Suprapubic skin (tissue), 4 donors: Measurements from ENCODE around the gene DPH7. TPM values are rescaled to one million over a fixed set of nuclear protein-coding genes. Genes with fewer than 3 reads are reported as not detected.

Experiments used
- DNase-seq, 2 donors: peaks; one replicate each; pipeline ENCODE4 v3.0.0-alpha.2; 2019; ENCODE audit warnings: low spot score in 2 of 2
- H3K27ac ChIP-seq: fragments of 200-600 bp; sonication (generic); one replicate; pipeline ENCODE4 v1.5.1; 2019
- H3K27me3 ChIP-seq: fragments of 200-600 bp; sonication (generic); one replicate; pipeline ENCODE4 v1.5.1; 2019
- H3K36me3 ChIP-seq: fragments of 200-600 bp; sonication (generic); one replicate; pipeline ENCODE4 v1.5.1; 2019
- H3K4me1 ChIP-seq: fragments of 200-600 bp; sonication (generic); one replicate; pipeline ENCODE4 v1.5.1; 2019
- H3K4me3 ChIP-seq: fragments of 200-600 bp; sonication (generic); one replicate; pipeline ENCODE4 v1.5.1; 2019; ENCODE audit warnings: mild to moderate bottlenecking
- H3K9me3 ChIP-seq: fragments of 200-600 bp; sonication (generic); one replicate; pipeline ENCODE4 v1.5.1; 2019
- CTCF ChIP-seq, 2 donors: fragments of 200-600 bp in 1 of 2; fragments of 450-650 bp in 1 of 2; sonication (generic) in 1 of 2; IDR thresholded peaks; one replicate each; pipeline ENCODE4 v1.5.1; 2016 to 2019; ENCODE audit warnings: antibody characterized with exemption in 2 of 2, mild to moderate bottlenecking in 1 of 2, moderate library complexity in 1 of 2
- EP300 ChIP-seq: sonication (generic); formaldehyde crosslinking; IDR thresholded peaks from one replicate; pipeline ENCODE4 v1.6.1; 2017; ENCODE audit warnings: antibody characterized with exemption
- POLR2A ChIP-seq, 2 donors: fragments of 450-650 bp; IDR thresholded peaks; one replicate each; pipeline ENCODE4 v1.6.1; 2017; ENCODE audit warnings: antibody characterized with exemption in 2 of 2, mild to moderate bottlenecking in 2 of 2, moderate library complexity in 2 of 2
- POLR2AphosphoS5 ChIP-seq, 3 donors: sonication (generic); formaldehyde crosslinking; IDR thresholded peaks; one replicate each; pipeline ENCODE4 v1.6.1; 2017; ENCODE audit warnings: antibody characterized with exemption in 3 of 3
- WGBS: methylation state at CpG from one replicate; pipeline ENCODE4 v1.1.5; 2018; 5-methylcytosine and 5-hydroxymethylcytosine counted together
- total RNA-seq, 4 donors: library from RNA; depleted of rRNA; stranded (reverse); fragments of >200 nt; gene quantifications; one replicate each; pipeline ENCODE4 v1.1.0, GENCODE V29; 2016

The DPH7 gene
- total RNA-seq, 4 donors from 2014 or later = 26.8 to 64.8 (median 34.1) TPM

DNA sequence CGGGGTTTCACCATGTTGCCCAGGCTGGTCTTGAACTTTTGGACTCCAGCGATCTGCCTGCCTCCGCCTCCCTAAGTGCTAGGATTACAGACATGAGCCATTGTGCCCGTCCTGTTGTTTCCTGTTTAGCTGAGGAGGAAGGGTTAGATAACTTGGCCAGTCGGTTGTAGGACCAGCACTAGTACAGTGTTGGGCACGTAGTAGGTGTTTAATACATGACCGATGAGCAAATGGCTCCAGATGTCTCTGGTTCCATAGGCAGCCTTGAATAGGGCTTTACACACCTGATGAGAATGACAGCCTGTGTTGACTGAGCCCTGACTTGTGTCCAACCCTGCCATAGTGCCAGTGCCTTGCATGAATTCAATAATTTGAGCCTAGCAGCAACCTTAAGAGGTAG lies 41.9 kb upstream of the DPH7 start:
- Histone ChIP-seq H3K27ac (no peak overlapping the region), H3K9me3 (no peaks in the 10 kb centered on the region), H3K4me1 (peaks cover 42% of the 10 kb centered on the region), H3K36me3 (peaks cover 3% of the 10 kb centered on the region), H3K27me3 (no peaks in the 10 kb centered on the region), H3K4me3 (peak overlapping the region; percentile 80)
- TF ChIP-seq POLR2AphosphoS5 (IDR thresholded peaks at IDR 0.05) = no peak
- TF ChIP-seq POLR2A (IDR thresholded peaks at IDR 0.05) = no peak
- no peak for TF ChIP-seq EP300
- TF ChIP-seq CTCF (IDR thresholded peaks at IDR 0.05) = no peak
- WGBS = 80% methylated on average over 7 of the region's 7 CpGs
- no peak for DNase-seq

- peak overlapping the region; percentile 80 for H3K4me3 ChIP-seq
- no peak for TF ChIP-seq POLR2AphosphoS5 (IDR thresholded peaks at IDR 0.05)
- TF ChIP-seq POLR2A (IDR thresholded peaks at IDR 0.05) = no peak
- no peak for TF ChIP-seq EP300
- no peak for TF ChIP-seq CTCF (IDR thresholded peaks at IDR 0.05)
- peak overlapping the region; percentile 91 for H3K27ac ChIP-seq
- no peak for DNase-seq
- no peaks in the 10 kb centered on the region for H3K27me3 ChIP-seq
- H3K36me3 ChIP-seq = peaks cover 8% of the 10 kb centered on the region
- peaks cover 48% of the 10 kb centered on the region for H3K4me1 ChIP-seq
- no peaks in the 10 kb centered on the region for H3K9me3 ChIP-seq
- WGBS = 49% methylated on average over 4 of the region's 4 CpGs
Observed at GRCh38 chr9:137620048-137620405, 41.3 kb upstream of the DPH7 start.

DNA sequence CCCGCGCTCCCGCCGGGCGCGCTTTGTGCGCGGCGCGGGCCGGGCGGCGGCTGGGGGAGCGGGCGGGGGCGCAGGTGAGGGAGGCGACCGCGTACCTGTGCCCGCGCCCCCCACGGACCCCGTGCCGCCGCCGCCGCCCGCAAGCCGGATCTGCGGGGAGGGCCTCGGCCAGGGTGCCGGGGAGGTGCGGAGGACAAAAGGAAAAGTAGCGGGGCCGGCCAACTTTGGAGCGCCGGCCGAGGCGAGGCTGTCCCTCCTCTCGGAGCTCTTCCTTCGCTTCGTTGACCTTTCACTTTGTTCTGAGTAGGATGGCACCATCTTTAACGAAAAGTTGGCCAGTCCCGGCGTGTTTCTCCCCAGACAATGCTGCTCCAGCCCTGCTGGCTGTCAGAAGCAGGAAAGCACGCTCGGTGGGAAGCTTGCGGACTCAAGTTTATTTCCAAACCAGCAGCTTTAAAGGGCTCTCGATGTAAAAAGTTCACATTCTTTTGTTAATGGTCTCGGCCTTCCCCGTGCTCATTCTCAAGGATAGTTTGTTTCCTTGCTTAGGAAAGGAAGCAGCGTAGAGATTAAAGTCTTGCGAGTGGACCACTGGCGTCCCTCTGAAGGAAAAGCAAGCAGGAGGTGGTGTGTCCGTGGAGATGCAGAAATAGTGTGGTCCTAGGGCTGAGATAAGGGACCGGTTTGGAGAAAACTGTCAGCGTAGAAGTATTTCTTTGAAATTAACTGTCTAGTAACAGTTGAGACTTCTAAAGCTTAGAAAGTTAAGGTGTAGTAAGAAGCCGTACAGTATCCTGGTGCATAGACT lies 40.7 kb upstream of the DPH7 start:
- Histone ChIP-seq H3K27me3 (no peaks in the 10 kb centered on the region), H3K9me3 (no peaks in the 10 kb centered on the region), H3K4me1 (peaks cover 54% of the 10 kb centered on the region), H3K4me3 (peak overlapping the region; percentile 80), H3K27ac (peak overlapping the region; percentile 91), H3K36me3 (peaks cover 14% of the 10 kb centered on the region)
- no peak for DNase-seq
- WGBS = under 1% methylated on average over 28 of the region's 58 CpGs
- TF ChIP-seq EP300 (no peak), CTCF (IDR thresholded peaks at IDR 0.05) (no peak), POLR2AphosphoS5 (IDR thresholded peaks at IDR 0.05) (no peak), POLR2A (IDR thresholded peaks at IDR 0.05) (no peak)

DNA sequence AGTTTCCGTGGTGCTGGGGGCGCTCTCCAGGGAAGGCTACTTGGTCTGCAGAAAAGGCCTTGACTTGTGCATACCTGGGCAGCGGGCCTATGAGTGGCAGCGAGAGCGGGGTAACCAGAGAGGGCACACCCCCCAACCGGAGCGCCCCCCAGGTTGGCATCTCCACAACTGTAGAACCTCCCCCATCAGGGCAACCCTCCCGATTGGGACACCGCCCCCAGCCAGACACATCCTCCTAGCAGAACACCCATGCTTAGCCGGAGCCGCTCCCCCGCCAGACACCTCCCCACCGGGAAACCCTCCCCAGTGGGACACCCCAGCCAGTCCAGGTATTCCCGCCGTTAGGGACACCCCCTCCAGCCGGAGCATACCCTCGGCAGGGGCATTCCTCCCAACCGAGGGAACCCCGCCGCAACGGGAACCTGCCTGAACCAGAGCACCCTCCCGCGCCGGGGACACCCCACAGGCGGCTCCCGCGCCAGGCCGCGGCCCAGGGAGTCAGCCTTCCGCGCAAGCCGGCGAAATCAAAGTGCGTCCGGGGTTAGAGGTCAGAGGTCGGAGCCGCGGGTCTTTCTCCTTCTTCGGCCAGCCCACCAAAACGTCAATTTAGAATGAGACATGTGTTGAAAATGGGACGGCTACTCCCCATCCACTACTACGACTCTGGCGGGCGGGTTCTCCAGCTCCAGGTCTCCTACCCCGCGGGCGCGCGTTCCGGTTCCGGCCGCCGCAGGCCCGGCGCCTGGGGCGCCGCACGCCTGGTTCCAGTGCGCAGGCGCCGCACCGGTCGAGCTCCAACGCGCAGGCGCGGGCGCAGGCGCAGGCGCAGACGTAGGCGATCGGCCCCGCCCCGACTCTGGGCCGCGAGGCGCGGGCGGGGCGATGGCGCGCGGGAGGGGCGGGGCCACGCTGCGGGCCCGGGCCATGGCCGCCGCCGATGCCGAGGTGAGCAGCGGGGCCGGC lies 39.7 kb upstream of the DPH7 start, which contains the start of gene EHMT1:
TSS of gene EHMT1 (plus strand) at position 901 of the 963 bp plus-strand sequence. CDS start at position 925, 24 bp downstream.
- TF ChIP-seq POLR2AphosphoS5 (IDR thresholded peaks at IDR 0.05) = peak in 2 of 3 donors; percentile 24 to 59
- TF ChIP-seq EP300 = no peak
- TF ChIP-seq POLR2A (IDR thresholded peaks at IDR 0.05) = peak in 1 of 2 donors; percentile 50
- TF ChIP-seq CTCF (IDR thresholded peaks at IDR 0.05) = no peak
- DNase-seq = peak in 1 of 2 donors; percentile 88
- peak within 1 kb of the TSS; percentile 93 for H3K27ac ChIP-seq
- H3K27me3 ChIP-seq = no peaks in the 10 kb centered on the region
- H3K4me3 ChIP-seq = peak within 1 kb of the TSS; percentile 80
- H3K4me1 ChIP-seq = peaks cover 56% of the 10 kb centered on the region
- 0% methylated on average over 22 of the region's 94 CpGs for WGBS
- H3K36me3 ChIP-seq = peaks cover 24% of the 10 kb centered on the region
- no peaks in the 10 kb centered on the region for H3K9me3 ChIP-seq
